Measurements from ENCODE around the gene STIMATE.

DNA sequence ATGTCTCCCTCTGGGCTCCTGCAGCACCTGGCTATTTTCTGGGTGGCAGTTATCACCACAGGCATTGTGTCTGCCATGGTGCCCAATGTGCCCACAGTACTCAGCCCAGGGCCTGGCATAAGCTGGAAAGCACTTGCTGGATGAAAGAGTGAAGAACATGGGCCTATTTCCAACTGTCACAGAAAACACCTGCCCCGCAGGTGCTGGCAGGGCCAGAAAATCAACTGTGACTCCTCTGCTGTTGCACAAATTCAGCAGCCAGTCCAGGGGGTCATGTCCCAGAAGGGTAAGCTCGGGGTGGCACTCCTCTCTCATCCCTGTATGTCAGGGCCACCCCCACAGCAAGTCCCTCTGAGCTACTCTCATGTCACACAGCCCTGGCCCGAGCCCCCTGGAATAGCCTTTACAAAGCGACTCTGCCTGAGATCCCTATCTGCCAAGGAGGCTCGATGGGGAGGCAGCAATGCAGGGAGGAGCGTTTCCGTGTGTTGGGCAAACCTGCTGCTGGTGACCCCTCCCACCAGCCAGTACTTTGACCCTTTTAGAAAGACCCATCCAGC is 85.8 kb downstream of the STIMATE start:
- TF ChIP-seq CTBP1 (IDR thresholded peaks at IDR 0.05; ENCODE audit: borderline replicate concordance), result no peak
- no peak for TF ChIP-seq BHLHE40 (IDR thresholded peaks at IDR 0.05; ENCODE audit: borderline replicate concordance)
- no peak for TF ChIP-seq FOXA1 (IDR thresholded peaks at IDR 0.05)
- TF ChIP-seq TARDBP (IDR thresholded peaks at IDR 0.05), result no peak
- TF ChIP-seq L3MBTL2 (conservative IDR thresholded peaks at IDR 0.05), result no peak

Data from HEK293T (cell line).